PC-3 (cell line): Measurements from ENCODE around the gene KCNJ12.
"Not testable (repeated sequence)": the region's sequence is repeated elsewhere in the genome, so short reads cannot be mapped to it uniquely, and the experiment has no call there.

Experiments used
- CTCF ChIP-seq: fragments of 300-600 bp; sonication (generic); conservative IDR thresholded peaks from 2 replicates; pipeline ENCODE4 v1.5.1; 2017; ENCODE audit warnings: antibody characterized with exemption, low read depth, mild to moderate bottlenecking, low read length
- EZH2phosphoT487 ChIP-seq: fragments of 300-600 bp; sonication (generic); IDR thresholded peaks from 2 replicates; pipeline ENCODE4 v1.6.1; 2018; ENCODE audit warnings: mild to moderate bottlenecking, antibody characterized with exemption, low read length, borderline replicate concordance

GRCh38 chr17:21339571-21339970 lies 36.6 kb upstream of the KCNJ12 start:
- TF ChIP-seq CTCF, EZH2phosphoT487: not testable (repeated sequence)
